B cell (primary cell): ENCODE results near the gene THADA. TPM values are rescaled to one million over a fixed set of nuclear protein-coding genes. Genes with fewer than 3 reads are reported as not detected.

ENCODE experiments used
- ATAC-seq: fragments of 200-7000 bp; cut with Tn5 transposase; one replicate; pipeline ENCODE4 v1.10.0; 2021; ENCODE audit warnings: low read depth, mild to moderate bottlenecking, moderate number of reproducible peaks, moderate library complexity
- CTCF ChIA-PET: fragments of 350-600 bp; sonication (Branson Sonifier 250); formaldehyde crosslinking; loops from one replicate; lab custom pipeline; 2021; ENCODE audit warnings: antibody characterized with exemption, inconsistent platforms; lab: Charles Lee
- POLR2A ChIA-PET: fragments of 350-600 bp; sonication (Branson Sonifier 250); formaldehyde crosslinking; loops from one replicate; lab custom pipeline; 2021; ENCODE audit warnings: antibody characterized with exemption; lab: Charles Lee
- DNase-seq: peaks from one replicate; pipeline ENCODE4 v3.0.0; 2013
- H2AFZ ChIP-seq: 2 replicates; pipeline ENCODE4 v1.6.1; 2012; ENCODE audit warnings: mild to moderate bottlenecking, low read depth, low read length; ENCODE audit not compliant: insufficient read depth, poor library complexity, severe bottlenecking
- H3K27ac ChIP-seq, 2 donors: 1 replicate in 1 of 2; 2 replicates in 1 of 2; pipeline ENCODE4 v1.5.1; 2012 to 2013; ENCODE audit warnings: low read length in 2 of 2, mild to moderate bottlenecking in 2 of 2, moderate library complexity in 1 of 2
- H3K27me3 ChIP-seq, 4 experiments: fragments of 200-600 bp in 1 of 4; sonication (generic) in 1 of 4; replicated peaks in 1 of 4; 1 replicate in 2 of 4; 2 replicates in 2 of 4; pipeline versions ENCODE4 v1.6.1 to v1.7.0; 2013 to 2016; ENCODE audit warnings: low read length in 3 of 4, mild to moderate bottlenecking in 2 of 4, mixed read lengths in 1 of 4, moderate library complexity in 1 of 4; ENCODE audit not compliant: insufficient read depth in 4 of 4, control insufficient read depth in 3 of 4; ENCODE audit errors: control extremely low read depth in 1 of 4
- H3K36me3 ChIP-seq, 2 experiments: replicated peaks in 1 of 2; 1 replicate in 1 of 2; 2 replicates in 1 of 2; pipeline versions ENCODE4 v1.6.1 to v1.7.1; 2013; ENCODE audit warnings: low read length in 1 of 2; ENCODE audit not compliant: insufficient read depth in 2 of 2, control insufficient read depth in 1 of 2; ENCODE audit errors: control extremely low read depth in 1 of 2, extremely low read depth in 1 of 2
- H3K4me1 ChIP-seq, 2 donors: fragments of 200-600 bp in 1 of 2; sonication (generic) in 1 of 2; 1 replicate in 1 of 2; 2 replicates in 1 of 2; pipeline versions ENCODE4 v1.5.1 to v1.6.1; 2013 to 2017; ENCODE audit warnings: low read length in 2 of 2; ENCODE audit not compliant: control insufficient read depth in 2 of 2, insufficient read depth in 2 of 2
- H3K4me2 ChIP-seq: replicated peaks from 2 replicates; pipeline ENCODE3; 2012; ENCODE audit warnings: mild to moderate bottlenecking, low read depth, low read length; ENCODE audit not compliant: poor library complexity, severe bottlenecking
- H3K4me3 ChIP-seq, 5 experiments: fragments of 200-600 bp in 1 of 5; sonication (generic) in 1 of 5; 1 replicate in 3 of 5; 2 replicates in 2 of 5; pipeline versions ENCODE4 v1.5.1 to v1.7.0; 2011 to 2016; ENCODE audit warnings: low read length in 4 of 5, mild to moderate bottlenecking in 4 of 5, low read depth in 2 of 5, control low read depth in 1 of 5, moderate library complexity in 1 of 5; ENCODE audit not compliant: insufficient read depth in 1 of 5; ENCODE audit errors: control extremely low read depth in 1 of 5, extremely low read depth in 1 of 5
- H3K79me2 ChIP-seq: fragments of 200-600 bp; sonication (generic); one replicate; pipeline ENCODE4 v1.6.0; 2016; ENCODE audit warnings: low read length; ENCODE audit not compliant: control insufficient read depth, insufficient read depth
- H3K9ac ChIP-seq: fragments of 200-600 bp; sonication (generic); 2 replicates; pipeline ENCODE4 v1.6.1; 2017; ENCODE audit warnings: mild to moderate bottlenecking, low read length, moderate library complexity
- H3K9me3 ChIP-seq, 3 donors: one replicate each; pipeline versions ENCODE4 v1.6.1 to v1.7.1; 2013; ENCODE audit warnings: low read length in 2 of 3; ENCODE audit not compliant: control insufficient read depth in 2 of 3, insufficient read depth in 1 of 3; ENCODE audit errors: control extremely low read depth in 1 of 3
- H4K20me1 ChIP-seq: 2 replicates; pipeline ENCODE4 v1.6.0; 2012; ENCODE audit warnings: mild to moderate bottlenecking, low read length; ENCODE audit not compliant: insufficient read depth, control insufficient read depth, poor library complexity, severe bottlenecking
- H3K27ac Mint-ChIP-seq: one replicate; pipeline ENCODE4 v1.8.0; 2021; ENCODE audit warnings: mixed read lengths
- H3K27me3 Mint-ChIP-seq: one replicate; pipeline ENCODE4 v1.8.0; 2021; ENCODE audit warnings: mixed read lengths
- H3K4me1 Mint-ChIP-seq: one replicate; pipeline ENCODE4 v1.8.0; 2021; ENCODE audit warnings: mixed read lengths
- H3K4me3 Mint-ChIP-seq: one replicate; pipeline ENCODE4 v1.8.0; 2021; ENCODE audit warnings: mixed read lengths
- H3K9me3 Mint-ChIP-seq: one replicate; pipeline ENCODE4 v1.8.0; 2022; ENCODE audit warnings: mixed read lengths; ENCODE audit not compliant: insufficient read depth
- CTCF ChIP-seq: fragments of 200-600 bp; IDR thresholded peaks from one replicate; pipeline ENCODE4 v1.8.0; 2022; ENCODE audit warnings: antibody characterized with exemption, mild to moderate bottlenecking
- EZH2 ChIP-seq: IDR thresholded peaks from 2 replicates; pipeline ENCODE4 v1.6.1; 2012; ENCODE audit warnings: borderline replicate concordance, low read depth, mild to moderate bottlenecking, moderate library complexity, low read length; ENCODE audit not compliant: insufficient read depth, poor library complexity, severe bottlenecking
- WGBS: methylation state at CpG from one replicate; pipeline ENCODE4 v1.1.5; 2013; ENCODE audit warnings: missing lambda C conversion rate; ENCODE audit not compliant: insufficient coverage; 5-methylcytosine and 5-hydroxymethylcytosine counted together
- intact Hi-C: fragments of 100-400 bp; cut with micrococcal nuclease; formaldehyde crosslinking; loops from one replicate; pipeline ENCODE4 v1.10.0; 2022
- polyA plus RNA-seq: library from polyadenylated mRNA; depleted of rRNA; stranded (reverse); fragments of >200 nt; gene quantifications from 2 replicates; pipeline ENCODE4 v1.2.3, GENCODE V29; 2012
- total RNA-seq, 2 donors: library from RNA; stranded (reverse); fragments of 120-200 nt in 1 of 2; gene quantifications; 1 replicate in 1 of 2; 2 replicates in 1 of 2; pipeline versions ENCODE4 v1.2.3 to v1.2.4, GENCODE V29; 2013 to 2022

THADA gene
- total and polyA plus RNA-seq, 2 donors (not counting 1 experiment from before 2014, with no cell fraction given), result 17.6 to 48.5 TPM

GRCh38 chr2:43217228-43218154 is 378.3 kb downstream of the THADA start:
- H4K20me1 ChIP-seq, result no peaks in the 10 kb centered on the region
- peaks cover 29% of the 10 kb centered on the region for H3K79me2 ChIP-seq
- peak overlapping the region in 2 of 5 experiments; percentile 82 to 92 for H3K4me3 ChIP-seq
- Mint-ChIP-seq H3K27me3 (no peaks in the 10 kb centered on the region), H3K4me1 (peaks cover 63% of the 10 kb centered on the region), H3K4me3 (peak overlapping the region; percentile 74), H3K27ac (peak overlapping the region; percentile 94), H3K9me3 (no peaks in the 10 kb centered on the region)
- H3K4me1 ChIP-seq, result peaks cover 57 to 70% of the 10 kb centered on the region in 2 donors
- WGBS, result 22% methylated on average over 5 of the region's 11 CpGs
- H3K9me3 ChIP-seq, result peaks cover 0 to 5% (median 0%) of the 10 kb centered on the region in 3 donors
- no peak for ATAC-seq
- TF ChIP-seq CTCF, result no peak
- no peak for TF ChIP-seq EZH2
- H2AFZ ChIP-seq, result peak overlapping the region; percentile 2
- intact Hi-C loops, result loop anchor here (1.0 kb wide), 1 partner anchor 22 kb away; no protein-coding TSS in a partner anchor
- DNase-seq, result peak; percentile 57
- H3K36me3 ChIP-seq, result peaks cover 0 to 9% of the 10 kb centered on the region in 2 experiments
- H3K9ac ChIP-seq, result peak overlapping the region; percentile 86
- H3K27me3 ChIP-seq, result no peaks in the 10 kb centered on the region
- peak overlapping the region; percentile 87 to 90 for H3K27ac ChIP-seq
- CTCF ChIA-PET, result interaction anchor here (0.7 to 21.8 kb wide), 12 partner anchors 7 to 269 kb away, joined by 3 to 650 read pairs (median 6); partner anchors contain the start of gene ZFP36L2
- POLR2A ChIA-PET, result interaction anchor here (0.6 to 13.4 kb wide), 15 partner anchors 7 to 270 kb away, joined by 3 to 561 read pairs (median 4); partner anchors contain the start of gene ZFP36L2
- peak overlapping the region; percentile 85 for H3K4me2 ChIP-seq
